BJ (cell line): ENCODE data around the gene TRPC1. TPM values are rescaled to one million over a fixed set of nuclear protein-coding genes. Genes with fewer than 3 reads are reported as not detected.

Source experiments
- CTCF ChIA-PET: fragments of 350-600 bp; formaldehyde crosslinking; extraction: SDS; loops from one replicate; lab custom pipeline; 2021; ENCODE audit warnings: antibody characterized with exemption, inconsistent platforms; lab: Yijun Ruan, JAX
- POLR2A ChIA-PET: fragments of 300-600 bp; sonication (Branson Sonifier 250); formaldehyde crosslinking; extraction: SDS; loops from one replicate; lab custom pipeline; 2021; ENCODE audit warnings: antibody characterized with exemption; lab: Charles Lee
- DNase-seq: peaks from one replicate; pipeline ENCODE4 v3.0.0-alpha.2; 2011; ENCODE audit warnings: low read depth
- H3K27me3 ChIP-seq: 2 replicates; pipeline ENCODE4 v1.6.0; 2011; ENCODE audit warnings: low read length; ENCODE audit not compliant: control insufficient read depth, insufficient read depth
- H3K36me3 ChIP-seq: 2 replicates; pipeline ENCODE4 v1.5.1; 2011; ENCODE audit warnings: low read length; ENCODE audit not compliant: control insufficient read depth, insufficient read depth
- H3K4me3 ChIP-seq: 2 replicates; pipeline ENCODE4 v1.5.1; 2011; ENCODE audit warnings: low read depth, mild to moderate bottlenecking, control low read depth, low read length
- CTCF ChIP-seq: IDR thresholded peaks from 2 replicates; pipeline ENCODE4 v1.5.1; 2011; ENCODE audit warnings: low read depth, mild to moderate bottlenecking, control low read depth, inconsistent platforms, low read length, moderate library complexity; ENCODE audit not compliant: insufficient read depth
- polyA plus RNA-seq: library from polyadenylated mRNA; depleted of rRNA; stranded (reverse); fragments of >200 nt; gene quantifications from 2 replicates; pipeline ENCODE4 v1.2.3, GENCODE V29; 2011

The TRPC1 gene
- polyA plus RNA-seq, 1 experiment, result 3.7 TPM

- Histone ChIP-seq H3K36me3 (no peaks in the 10 kb centered on the region), H3K4me3 (no peak overlapping the region), H3K27me3 (no peaks in the 10 kb centered on the region)
- ChIA-PET CTCF (interaction anchor here (1.2 kb wide), 1 partner anchor 10 kb away, joined by 3 read pairs; no protein-coding TSS in a partner anchor), POLR2A (no interaction called here)
- no peak for DNase-seq
- no peak for TF ChIP-seq CTCF
These were observed 58.8 kb downstream of the TRPC1 start for GRCh38 chr3:142782616-142783015.

- DNase-seq, result no peak
- H3K36me3 ChIP-seq, result no peaks in the 10 kb centered on the region
- no peak overlapping the region for H3K4me3 ChIP-seq
- H3K27me3 ChIP-seq, result no peaks in the 10 kb centered on the region
- no peak for TF ChIP-seq CTCF
- POLR2A ChIA-PET, result no interaction called here
- CTCF ChIA-PET, result no interaction called here
These were observed 60.4 kb downstream of the TRPC1 start for GRCh38 chr3:142784228-142784627.

GRCh38 chr3:142785996-142786395, 62.2 kb downstream of the TRPC1 start:
- no peak for TF ChIP-seq CTCF
- H3K4me3 ChIP-seq, result no peak overlapping the region
- CTCF ChIA-PET, result interaction anchor here (1.2 kb wide), 1 partner anchor 43 kb away, joined by 4 read pairs; no protein-coding TSS in a partner anchor
- no peak for DNase-seq
- no peaks in the 10 kb centered on the region for H3K27me3 ChIP-seq
- POLR2A ChIA-PET, result no interaction called here
- no peaks in the 10 kb centered on the region for H3K36me3 ChIP-seq

- H3K36me3 ChIP-seq, result no peaks in the 10 kb centered on the region
- no peaks in the 10 kb centered on the region for H3K27me3 ChIP-seq
- H3K4me3 ChIP-seq, result no peak overlapping the region
- POLR2A ChIA-PET, result no interaction called here
- TF ChIP-seq CTCF, result no peak
- CTCF ChIA-PET, result interaction anchor here (1.2 to 1.8 kb wide), 2 partner anchors 10 to 201 kb away, joined by 3 to 5 read pairs; no protein-coding TSS in a partner anchor
- no peak for DNase-seq
These were observed 63.9 kb downstream of the TRPC1 start for GRCh38 chr3:142787719-142788118.

- POLR2A ChIA-PET, result no interaction called here
- H3K27me3 ChIP-seq, result no peaks in the 10 kb centered on the region
- no peak for TF ChIP-seq CTCF
These were observed 70.7 kb downstream of the TRPC1 start for GRCh38 chr3:142794508-142794907.

More at GRCh38 chr3:142794508-142794907, 70.7 kb downstream of the TRPC1 start:
- H3K4me3 ChIP-seq, result no peak overlapping the region
- H3K36me3 ChIP-seq, result no peaks in the 10 kb centered on the region
- CTCF ChIA-PET, result interaction anchor here (0.5 kb wide), 1 partner anchor 97 kb away, joined by 4 read pairs; no protein-coding TSS in a partner anchor
- DNase-seq, result no peak
